OCI-LY3 (cell line): Measurements from ENCODE around the gene MEIG1.
A peak's percentile ranks its signal among the peaks of the same experiment; 100 is the strongest.

Experiments used
- H2AFZ ChIP-seq: fragments of 200-600, 300-600 bp; shearing (Covaris generic); 2 replicates; pipeline ENCODE4 v1.6.0; 2014; ENCODE audit warnings: antibody characterized with exemption, low read depth, low read length
- H3K27ac ChIP-seq: fragments of 200-600, 300-600 bp; sonication (generic); 2 replicates; pipeline ENCODE4 v1.5.1; 2014; ENCODE audit warnings: mild to moderate bottlenecking, low read length, moderate library complexity, mixed read lengths
- H3K27me3 ChIP-seq: fragments of 200-600, 300-600 bp; sonication (generic); 2 replicates; pipeline ENCODE4 v1.6.1; 2014; ENCODE audit warnings: low read depth, low read length, mixed read lengths
- H3K36me3 ChIP-seq: fragments of 200-600, 300-600 bp; sonication (generic); replicated peaks from 2 replicates; pipeline ENCODE3; 2014; ENCODE audit warnings: low read depth, low read length, mixed read lengths
- H3K4me1 ChIP-seq: fragments of 300-600, 200-600 bp; sonication (generic); 2 replicates; pipeline ENCODE4 v1.6.1; 2014; ENCODE audit warnings: low read length, mixed read lengths
- H3K4me2 ChIP-seq: fragments of 200-600, 300-600 bp; sonication (generic); 2 replicates; pipeline ENCODE4 v1.6.1; 2014; ENCODE audit warnings: low read length, mixed read lengths
- H3K4me3 ChIP-seq: fragments of 300-600, 200-600 bp; sonication (generic); 2 replicates; pipeline ENCODE4 v1.5.1; 2014; ENCODE audit warnings: antibody characterized with exemption, mild to moderate bottlenecking, low read length, moderate library complexity
- H3K79me2 ChIP-seq: fragments of 300-600, 200-600 bp; shearing (Covaris generic); 2 replicates; pipeline ENCODE4 v1.6.1; 2014; ENCODE audit warnings: mild to moderate bottlenecking, low read length, mixed read lengths
- H3K9ac ChIP-seq: fragments of 300-600, 200-600 bp; shearing (Covaris generic); 2 replicates; pipeline ENCODE4 v1.6.0; 2014; ENCODE audit warnings: mild to moderate bottlenecking, low read length, moderate library complexity
- H3K9me3 ChIP-seq: fragments of 200-600, 300-600 bp; shearing (Covaris generic); 2 replicates; pipeline ENCODE4 v1.6.1; 2014; ENCODE audit warnings: low read length, mixed read lengths; ENCODE audit not compliant: insufficient read depth
- H4K20me1 ChIP-seq: fragments of 200-600, 300-600 bp; sonication (generic); 2 replicates; pipeline ENCODE4 v1.6.1; 2016; ENCODE audit warnings: low read length, mixed read lengths; ENCODE audit not compliant: insufficient read depth
- CTCF ChIP-seq: fragments of 200-600, 300-600 bp; sonication (generic); IDR thresholded peaks from 2 replicates; pipeline ENCODE4 v1.5.1; 2014; ENCODE audit warnings: antibody characterized with exemption, low read length, low read depth
- EZH2phosphoT487 ChIP-seq: fragments of 200-600 bp; shearing (Covaris generic); IDR thresholded peaks from 2 replicates; pipeline ENCODE4 v1.6.1; 2018; ENCODE audit warnings: antibody characterized with exemption, mixed run types, low read depth

MEIG1 gene

GRCh38 chr10:14959221-14960057 lies at the start of gene MEIG1:
Gene MEIG1 (plus strand): TSS chr10:14959388. CDS start chr10:14966469, 7,081 bp downstream.
- TF ChIP-seq CTCF (no peak), EZH2phosphoT487 (no peak)
- Histone ChIP-seq H3K36me3 (no peaks in the 10 kb centered on the region), H3K79me2 (no peaks in the 10 kb centered on the region), H3K4me2 (peak within 1 kb of the TSS; percentile 77), H3K4me1 (peaks cover 7% of the 10 kb centered on the region; the same call in 1 of the 2 replicates), H3K27ac (peak within 1 kb of the TSS; percentile 92), H3K9me3 (no peaks in the 10 kb centered on the region), H3K4me3 (peak within 1 kb of the TSS; percentile 85), H3K27me3 (no peaks in the 10 kb centered on the region), H4K20me1 (no peaks in the 10 kb centered on the region), H3K9ac (peak within 1 kb of the TSS; percentile 83), H2AFZ (peak within 1 kb of the TSS; percentile 92)

- Histone ChIP-seq H4K20me1 (no peaks in the 10 kb centered on the region), H3K4me2 (no peak overlapping the region), H3K4me3 (no peak overlapping the region), H3K27ac (no peak overlapping the region), H3K9me3 (peaks cover 4% of the 10 kb centered on the region; the same call in 1 of the 2 replicates), H3K27me3 (no peaks in the 10 kb centered on the region), H2AFZ (no peak overlapping the region), H3K79me2 (no peaks in the 10 kb centered on the region), H3K4me1 (no peaks in the 10 kb centered on the region), H3K9ac (no peak overlapping the region), H3K36me3 (peaks cover 90% of the 10 kb centered on the region)
- no peak for TF ChIP-seq CTCF
- TF ChIP-seq EZH2phosphoT487, result no peak
Observed at GRCh38 chr10:14910953-14911352, 48.2 kb upstream of the MEIG1 start.

- Histone ChIP-seq H3K4me2 (no peak overlapping the region), H3K27ac (no peak overlapping the region), H4K20me1 (no peaks in the 10 kb centered on the region), H3K27me3 (no peaks in the 10 kb centered on the region), H3K4me3 (no peak overlapping the region), H3K79me2 (no peaks in the 10 kb centered on the region), H2AFZ (no peak overlapping the region), H3K9me3 (peaks cover 9% of the 10 kb centered on the region; the same call in 1 of the 2 replicates), H3K9ac (no peak overlapping the region), H3K36me3 (peaks cover 90% of the 10 kb centered on the region), H3K4me1 (no peaks in the 10 kb centered on the region)
- TF ChIP-seq EZH2phosphoT487 (no peak), CTCF (no peak)
Observed at GRCh38 chr10:14911801-14912200, 47.4 kb upstream of the MEIG1 start.

GRCh38 chr10:14916600-14916999 lies 42.6 kb upstream of the MEIG1 start:
- Histone ChIP-seq H4K20me1 (no peaks in the 10 kb centered on the region), H3K4me3 (no peak overlapping the region), H3K4me1 (no peaks in the 10 kb centered on the region), H3K9me3 (peaks cover 9% of the 10 kb centered on the region; the same call in 1 of the 2 replicates), H2AFZ (no peak overlapping the region), H3K4me2 (no peak overlapping the region), H3K27ac (no peak overlapping the region), H3K27me3 (no peaks in the 10 kb centered on the region), H3K36me3 (peaks cover 75% of the 10 kb centered on the region), H3K9ac (no peak overlapping the region), H3K79me2 (no peaks in the 10 kb centered on the region)
- TF ChIP-seq CTCF (no peak), EZH2phosphoT487 (no peak)
